Central memory CD8-positive, alpha-beta T cell (primary cell): ENCODE measurements around the gene CDA.

Experiments
- ATAC-seq: fragments of 150-1000 bp; cut with Tn5 transposase; replicated peaks from 2 replicates; pipeline ENCODE4 v1.10.0; 2022; ENCODE audit warnings: mild to moderate bottlenecking, moderate FRiP score, moderate number of reproducible peaks; ENCODE audit not compliant: poor library complexity, severe bottlenecking; ENCODE audit errors: extremely low read depth
- DNase-seq, 2 donors: peaks; one replicate each; pipeline ENCODE4 v3.0.0; 2021; ENCODE audit warnings: low spot score in 2 of 2
- H3K27ac Mint-ChIP-seq: one replicate; pipeline ENCODE4 v1.8.0; 2022; ENCODE audit warnings: low read depth, mild to moderate bottlenecking, moderate library complexity, mixed read lengths
- H3K27me3 Mint-ChIP-seq: one replicate; pipeline ENCODE4 v1.8.0; 2022; ENCODE audit warnings: mixed read lengths
- H3K36me3 Mint-ChIP-seq: one replicate; pipeline ENCODE4 v1.8.0; 2022; ENCODE audit warnings: mild to moderate bottlenecking, moderate library complexity, mixed read lengths; ENCODE audit not compliant: insufficient read depth
- H3K4me1 Mint-ChIP-seq: one replicate; pipeline ENCODE4 v1.8.0; 2022; ENCODE audit warnings: mixed read lengths
- H3K4me3 Mint-ChIP-seq: one replicate; pipeline ENCODE4 v1.8.0; 2022; ENCODE audit warnings: mild to moderate bottlenecking, moderate library complexity, mixed read lengths
- H3K9me3 Mint-ChIP-seq: one replicate; pipeline ENCODE4 v1.8.0; 2022; ENCODE audit warnings: mixed read lengths

The CDA gene

DNA sequence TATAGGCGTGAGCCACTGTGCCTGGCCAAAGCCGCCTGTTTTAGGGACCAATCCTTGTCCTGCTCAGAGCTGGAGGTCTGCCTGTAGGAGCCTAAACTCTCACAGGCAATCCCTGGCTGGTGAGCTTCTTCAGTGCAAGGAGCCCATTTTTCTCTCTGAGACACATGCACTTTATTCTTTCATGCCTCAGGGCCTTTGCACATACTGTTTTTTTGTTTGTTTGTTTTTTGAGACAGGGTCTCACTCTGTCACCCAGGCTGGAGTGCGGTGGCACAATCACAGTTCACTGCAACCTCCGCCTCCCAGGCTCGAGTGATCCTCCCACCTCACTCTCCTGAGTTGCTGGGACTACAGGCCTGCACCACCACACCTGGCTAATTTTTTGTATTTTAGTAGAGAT lies 22.8 kb downstream of the CDA start:
- DNase-seq (no peak), ATAC-seq (no peak)
- no peaks in the 10 kb centered on the region for H3K36me3 Mint-ChIP-seq
- peaks cover 38% of the 10 kb centered on the region for H3K27me3 Mint-ChIP-seq
- H3K4me3 Mint-ChIP-seq = no peak overlapping the region
- no peaks in the 10 kb centered on the region for H3K4me1 Mint-ChIP-seq
- no peaks in the 10 kb centered on the region for H3K9me3 Mint-ChIP-seq
- H3K27ac Mint-ChIP-seq = no peak overlapping the region

- Mint-ChIP-seq H3K36me3 (no peaks in the 10 kb centered on the region), H3K4me1 (no peaks in the 10 kb centered on the region), H3K9me3 (no peaks in the 10 kb centered on the region), H3K27me3 (peaks cover 32% of the 10 kb centered on the region), H3K4me3 (no peak overlapping the region), H3K27ac (no peak overlapping the region)
- DNase-seq = no peak
- no peak for ATAC-seq
Observed at GRCh38 chr1:20612221-20612746, 23.4 kb downstream of the CDA start.

GRCh38 chr1:20614131-20614579 lies 25.3 kb downstream of the CDA start:
- ATAC-seq = no peak
- no peak for DNase-seq
- Mint-ChIP-seq H3K9me3 (no peaks in the 10 kb centered on the region), H3K27me3 (peaks cover 36% of the 10 kb centered on the region), H3K4me3 (no peak overlapping the region), H3K4me1 (no peaks in the 10 kb centered on the region), H3K27ac (peak overlapping the region; percentile 33), H3K36me3 (no peaks in the 10 kb centered on the region)

- no peaks in the 10 kb centered on the region for H3K9me3 Mint-ChIP-seq
- H3K4me1 Mint-ChIP-seq = no peaks in the 10 kb centered on the region
- H3K36me3 Mint-ChIP-seq = no peaks in the 10 kb centered on the region
- H3K27me3 Mint-ChIP-seq = peaks cover 47% of the 10 kb centered on the region
- ATAC-seq = no peak
- no peak overlapping the region for H3K4me3 Mint-ChIP-seq
- H3K27ac Mint-ChIP-seq = no peak overlapping the region
- no peak for DNase-seq
Observed at GRCh38 chr1:20615946-20616846, 27.3 kb downstream of the CDA start.

DNA sequence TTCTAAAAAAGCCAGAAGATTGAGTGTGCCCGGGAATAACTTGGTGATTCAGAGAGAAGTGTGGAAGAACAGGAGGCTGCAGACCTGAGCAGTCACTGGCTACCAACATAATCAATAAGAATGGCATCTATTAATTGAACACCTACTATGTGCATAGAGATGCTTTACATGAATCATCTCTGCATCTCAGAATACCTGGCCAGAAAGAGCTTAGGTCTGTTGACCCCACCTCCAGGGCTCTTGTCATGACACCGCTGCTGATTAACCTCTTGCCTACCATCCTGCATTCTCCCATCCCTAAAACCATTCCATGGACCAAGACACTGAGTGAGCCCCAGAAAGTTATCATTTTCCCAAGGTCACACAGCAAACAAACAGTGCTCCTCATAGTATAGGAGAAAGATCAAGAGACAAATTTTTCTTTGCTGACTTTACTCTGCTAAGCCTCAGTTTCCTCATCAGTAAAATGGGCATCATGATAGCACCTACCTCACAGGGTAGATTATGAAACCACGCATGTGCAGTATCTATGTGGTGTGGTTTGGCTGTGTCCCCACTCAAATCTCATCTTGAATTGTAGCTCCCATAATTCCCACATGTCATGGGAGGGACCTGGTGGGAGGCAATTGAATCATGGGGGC lies 28.1 kb downstream of the CDA start:
- no peaks in the 10 kb centered on the region for H3K4me1 Mint-ChIP-seq
- H3K4me3 Mint-ChIP-seq = no peak overlapping the region
- H3K27ac Mint-ChIP-seq = no peak overlapping the region
- H3K27me3 Mint-ChIP-seq = peaks cover 44% of the 10 kb centered on the region
- DNase-seq (no peak), ATAC-seq (no peak)
- H3K9me3 Mint-ChIP-seq = no peaks in the 10 kb centered on the region
- no peaks in the 10 kb centered on the region for H3K36me3 Mint-ChIP-seq

DNA sequence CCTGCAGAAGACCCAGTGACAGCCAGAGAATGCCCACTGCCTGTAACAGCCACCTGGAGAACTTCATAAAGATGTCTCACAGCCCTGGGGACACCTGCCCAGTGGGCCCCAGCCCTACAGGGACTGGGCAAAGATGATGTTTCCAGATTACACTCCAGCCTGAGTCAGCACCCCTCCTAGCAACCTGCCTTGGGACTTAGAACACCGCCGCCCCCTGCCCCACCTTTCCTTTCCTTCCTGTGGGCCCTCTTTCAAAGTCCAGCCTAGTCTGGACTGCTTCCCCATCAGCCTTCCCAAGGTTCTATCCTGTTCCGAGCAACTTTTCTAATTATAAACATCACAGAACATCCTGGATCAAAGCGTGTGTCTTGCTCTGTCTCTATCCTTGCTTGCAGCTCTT lies 29.7 kb downstream of the CDA start:
- no peak overlapping the region for H3K4me3 Mint-ChIP-seq
- H3K36me3 Mint-ChIP-seq = no peaks in the 10 kb centered on the region
- H3K4me1 Mint-ChIP-seq = no peaks in the 10 kb centered on the region
- H3K9me3 Mint-ChIP-seq = no peaks in the 10 kb centered on the region
- DNase-seq (no peak), ATAC-seq (no peak)
- H3K27ac Mint-ChIP-seq = no peak overlapping the region
- peaks cover 34% of the 10 kb centered on the region for H3K27me3 Mint-ChIP-seq

DNA sequence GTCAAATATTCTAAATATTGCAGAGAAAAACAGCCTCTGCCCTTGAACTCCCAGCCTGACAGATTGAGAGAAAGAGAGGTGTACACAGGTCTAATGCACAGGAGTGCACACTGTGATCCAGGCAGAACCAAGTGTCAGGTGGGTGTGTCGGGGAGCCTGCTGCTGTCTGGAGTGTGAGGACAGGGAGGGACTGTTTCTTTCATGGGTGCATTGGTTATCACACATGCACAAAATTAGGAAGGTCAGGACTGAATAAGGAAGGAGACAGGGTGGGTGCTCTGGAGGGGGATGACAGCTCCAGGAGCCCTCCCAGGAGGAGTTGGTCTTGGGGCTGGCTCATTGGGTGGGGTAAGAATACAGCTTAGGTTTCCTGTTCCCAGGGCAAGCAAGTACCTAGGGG lies 31.1 kb downstream of the CDA start:
- Mint-ChIP-seq H3K4me3 (no peak overlapping the region), H3K4me1 (no peaks in the 10 kb centered on the region), H3K36me3 (no peaks in the 10 kb centered on the region), H3K27ac (no peak overlapping the region), H3K27me3 (peaks cover 34% of the 10 kb centered on the region), H3K9me3 (no peaks in the 10 kb centered on the region)
- DNase-seq = no peak
- ATAC-seq = no peak

GRCh38 chr1:20621012-20621411 lies 32.1 kb downstream of the CDA start:
- DNase-seq (no peak), ATAC-seq (no peak)
- no peaks in the 10 kb centered on the region for H3K9me3 Mint-ChIP-seq
- no peaks in the 10 kb centered on the region for H3K4me1 Mint-ChIP-seq
- H3K4me3 Mint-ChIP-seq = no peak overlapping the region
- H3K36me3 Mint-ChIP-seq = no peaks in the 10 kb centered on the region
- no peak overlapping the region for H3K27ac Mint-ChIP-seq
- H3K27me3 Mint-ChIP-seq = peaks cover 29% of the 10 kb centered on the region

DNA sequence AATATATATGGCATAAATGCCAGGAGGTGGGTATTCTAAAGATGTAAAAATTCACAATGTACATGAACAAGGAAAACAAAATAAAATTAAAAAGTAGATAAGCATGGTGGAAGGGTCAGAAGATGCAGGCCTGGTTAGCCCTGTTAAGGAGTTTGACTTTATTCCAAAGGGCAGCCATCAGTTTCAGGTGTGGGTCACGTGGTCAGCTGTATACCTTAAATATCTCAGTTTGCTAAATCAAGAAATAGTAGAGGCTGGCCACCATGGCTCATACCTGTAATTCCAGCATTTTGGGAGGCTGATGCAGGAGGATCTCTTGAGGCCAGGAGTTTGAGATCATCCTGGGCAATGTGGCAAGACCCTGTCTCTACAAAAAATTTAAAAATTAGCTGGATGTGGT lies 35.8 kb downstream of the CDA start:
- no peaks in the 10 kb centered on the region for H3K9me3 Mint-ChIP-seq
- H3K4me1 Mint-ChIP-seq = no peaks in the 10 kb centered on the region
- DNase-seq (no peak), ATAC-seq (no peak)
- H3K4me3 Mint-ChIP-seq = no peak overlapping the region
- no peak overlapping the region for H3K27ac Mint-ChIP-seq
- no peaks in the 10 kb centered on the region for H3K36me3 Mint-ChIP-seq
- H3K27me3 Mint-ChIP-seq = peaks cover 6% of the 10 kb centered on the region

GRCh38 chr1:20625176-20626097 lies 36.5 kb downstream of the CDA start:
- H3K4me3 Mint-ChIP-seq = no peak overlapping the region

DNA sequence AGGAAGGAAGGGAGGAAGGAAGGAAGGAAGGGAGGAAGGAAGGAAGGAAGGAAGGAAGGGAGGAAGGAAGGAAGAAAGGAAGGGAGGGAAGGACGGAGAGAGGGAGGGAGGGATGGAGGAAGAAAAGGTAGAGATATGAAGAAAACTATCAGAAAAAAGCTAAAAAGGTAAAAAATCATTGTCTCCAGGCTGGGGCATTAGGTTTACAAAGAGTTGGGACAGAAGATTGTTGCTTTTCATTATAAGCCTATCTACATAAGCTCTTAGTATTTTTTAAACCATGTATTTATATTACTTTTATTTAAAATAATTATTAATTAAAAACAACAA lies 37.2 kb downstream of the CDA start:
- ATAC-seq (no peak), DNase-seq (no peak)
- H3K9me3 Mint-ChIP-seq = no peaks in the 10 kb centered on the region
- H3K4me1 Mint-ChIP-seq = no peaks in the 10 kb centered on the region
- no peaks in the 10 kb centered on the region for H3K27me3 Mint-ChIP-seq
- H3K4me3 Mint-ChIP-seq = no peak overlapping the region
- no peaks in the 10 kb centered on the region for H3K36me3 Mint-ChIP-seq
- no peak overlapping the region for H3K27ac Mint-ChIP-seq

More at GRCh38 chr1:20625176-20626097, 36.5 kb downstream of the CDA start:
- DNase-seq (no peak), ATAC-seq (no peak)
- H3K27me3 Mint-ChIP-seq = no peaks in the 10 kb centered on the region
- H3K27ac Mint-ChIP-seq = no peak overlapping the region
- H3K36me3 Mint-ChIP-seq = no peaks in the 10 kb centered on the region
- H3K4me1 Mint-ChIP-seq = no peaks in the 10 kb centered on the region
- no peaks in the 10 kb centered on the region for H3K9me3 Mint-ChIP-seq

DNA sequence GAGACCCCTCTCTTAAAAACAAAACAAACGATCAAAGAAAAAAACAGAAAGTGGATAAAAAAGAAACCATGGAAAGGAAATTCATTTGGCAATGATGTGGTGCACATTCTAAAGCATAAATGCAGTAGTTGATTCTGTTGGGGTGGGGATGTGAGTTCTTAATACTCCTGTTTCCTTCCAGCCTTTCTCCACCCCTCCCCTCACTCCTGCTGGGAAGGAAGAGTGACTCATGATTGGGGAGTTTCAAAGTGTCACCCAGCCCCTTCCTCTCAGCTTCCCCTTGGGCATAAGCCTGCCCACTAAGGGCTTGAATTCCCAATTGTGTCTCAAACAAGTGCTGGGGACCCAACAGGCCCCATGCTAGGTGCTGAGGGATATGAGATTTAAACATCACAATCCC lies 37.6 kb downstream of the CDA start:
- Mint-ChIP-seq H3K27me3 (no peaks in the 10 kb centered on the region), H3K4me1 (no peaks in the 10 kb centered on the region), H3K4me3 (no peak overlapping the region), H3K9me3 (no peaks in the 10 kb centered on the region), H3K27ac (no peak overlapping the region), H3K36me3 (no peaks in the 10 kb centered on the region)
- ATAC-seq (no peak), DNase-seq (no peak)
